ENCODE measurements around the gene E2F8.

E2F8 gene

DNA sequence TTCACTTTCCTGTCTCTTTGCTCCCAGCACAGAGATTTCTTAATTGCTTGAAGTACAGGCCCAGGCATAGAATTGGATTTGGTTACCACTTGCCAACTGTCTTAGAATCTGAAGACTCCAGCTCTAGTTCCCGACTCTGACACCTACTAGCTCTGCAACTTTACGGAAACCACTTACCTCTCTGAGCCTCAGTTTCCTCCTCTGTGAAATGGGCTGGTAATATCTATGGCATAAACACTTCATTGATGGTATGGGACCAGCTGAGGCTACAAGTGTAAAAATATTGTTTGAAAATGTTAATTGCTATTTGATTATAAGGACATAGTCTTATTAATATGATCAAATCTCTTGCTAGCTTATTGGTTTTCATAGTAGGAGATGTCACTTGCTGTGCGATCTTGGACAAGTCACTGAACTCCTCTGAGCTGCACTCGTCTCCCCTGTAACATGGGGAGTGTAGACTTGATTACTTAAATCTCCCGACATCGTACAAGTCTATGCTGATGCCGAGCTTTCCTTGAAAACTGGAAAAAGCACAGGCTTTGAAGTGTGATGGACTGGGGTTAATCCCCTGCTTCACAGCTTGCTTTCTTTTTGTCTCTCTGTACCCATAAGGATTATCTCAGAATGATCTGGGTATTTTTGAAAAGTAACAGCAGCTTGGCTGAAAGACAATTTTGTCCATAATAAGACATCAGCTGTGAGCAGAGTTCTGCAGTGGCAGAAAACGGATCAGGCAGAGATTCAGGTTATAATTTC is 11.8 kb upstream of the E2F8 start:
- in situ Hi-C loops (cut with MboI; ENCODE audit: low pct_unique_long_range_greater_than_20kb, low sequenced_read_pairs, unreplicated experiment) = no loop called here
- DNase-seq (ENCODE audit: low spot score) = no peak
- TF ChIP-seq, protein P1, sequence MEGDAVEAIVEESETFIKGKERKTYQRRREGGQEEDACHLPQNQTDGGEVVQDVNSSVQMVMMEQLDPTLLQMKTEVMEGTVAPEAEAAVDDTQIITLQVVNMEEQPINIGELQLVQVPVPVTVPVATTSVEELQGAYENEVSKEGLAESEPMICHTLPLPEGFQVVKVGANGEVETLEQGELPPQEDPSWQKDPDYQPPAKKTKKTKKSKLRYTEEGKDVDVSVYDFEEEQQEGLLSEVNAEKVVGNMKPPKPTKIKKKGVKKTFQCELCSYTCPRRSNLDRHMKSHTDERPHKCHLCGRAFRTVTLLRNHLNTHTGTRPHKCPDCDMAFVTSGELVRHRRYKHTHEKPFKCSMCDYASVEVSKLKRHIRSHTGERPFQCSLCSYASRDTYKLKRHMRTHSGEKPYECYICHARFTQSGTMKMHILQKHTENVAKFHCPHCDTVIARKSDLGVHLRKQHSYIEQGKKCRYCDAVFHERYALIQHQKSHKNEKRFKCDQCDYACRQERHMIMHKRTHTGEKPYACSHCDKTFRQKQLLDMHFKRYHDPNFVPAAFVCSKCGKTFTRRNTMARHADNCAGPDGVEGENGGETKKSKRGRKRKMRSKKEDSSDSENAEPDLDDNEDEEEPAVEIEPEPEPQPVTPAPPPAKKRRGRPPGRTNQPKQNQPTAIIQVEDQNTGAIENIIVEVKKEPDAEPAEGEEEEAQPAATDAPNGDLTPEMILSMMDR (IDR thresholded peaks at IDR 0.05; ENCODE audit: extremely low read depth, insufficient read depth, missing control alignments) = no peak

DNA sequence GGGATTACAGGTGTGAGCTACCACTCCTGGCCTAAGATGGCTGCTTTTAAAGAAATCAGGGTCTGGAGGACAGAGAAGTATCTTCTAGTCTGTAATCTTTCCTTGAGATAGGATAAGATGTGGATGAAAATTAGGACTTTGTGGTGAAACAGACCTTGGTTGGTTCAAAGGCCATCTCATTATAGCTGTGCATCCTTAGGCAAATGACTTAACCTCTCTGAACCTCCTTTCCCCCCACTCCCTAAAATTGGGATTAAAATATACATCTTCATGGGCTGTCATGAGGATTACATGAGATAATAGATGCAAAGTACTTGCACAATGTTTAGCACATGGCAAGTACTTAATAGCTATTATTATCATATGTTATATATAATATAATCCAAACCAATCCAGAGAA is 10.8 kb upstream of the E2F8 start:
- DNase-seq (ENCODE audit: low spot score) = no peak
- in situ Hi-C loops (cut with MboI; ENCODE audit: low pct_unique_long_range_greater_than_20kb, low sequenced_read_pairs, unreplicated experiment) = no loop called here
- TF ChIP-seq, protein P1 (IDR thresholded peaks at IDR 0.05; ENCODE audit: extremely low read depth, insufficient read depth, missing control alignments) = no peak

DNA sequence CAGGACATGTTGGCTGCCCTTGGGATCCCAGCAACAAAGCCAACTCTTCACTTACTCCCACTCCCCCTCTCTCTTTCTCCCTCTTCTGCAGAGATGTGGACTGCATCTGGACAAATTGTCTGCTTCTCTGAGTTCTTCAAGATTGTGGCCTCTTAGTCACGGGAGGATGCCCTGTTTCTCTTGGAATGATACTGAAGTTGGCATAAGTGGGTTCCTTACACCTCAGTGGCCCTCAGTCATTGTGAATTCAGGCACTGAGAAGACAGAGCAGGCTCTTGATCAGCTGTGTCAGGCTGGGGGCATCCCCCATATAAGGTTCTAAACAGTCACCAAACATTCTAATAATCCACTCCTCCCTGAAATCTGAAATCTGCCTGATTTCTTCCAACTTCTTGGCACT is 6.1 kb upstream of the E2F8 start:
- TF ChIP-seq, protein P1 (IDR thresholded peaks at IDR 0.05; ENCODE audit: extremely low read depth, insufficient read depth, missing control alignments) = no peak
- DNase-seq (ENCODE audit: low spot score) = no peak
- in situ Hi-C loops (cut with MboI; ENCODE audit: low pct_unique_long_range_greater_than_20kb, low sequenced_read_pairs, unreplicated experiment) = no loop called here

- in situ Hi-C loops (cut with MboI; ENCODE audit: low pct_unique_long_range_greater_than_20kb, low sequenced_read_pairs, unreplicated experiment) = no loop called here
- TF ChIP-seq, protein P1 (IDR thresholded peaks at IDR 0.05; ENCODE audit: extremely low read depth, insufficient read depth, missing control alignments) = no peak
- DNase-seq (ENCODE audit: low spot score) = no peak
Observed at GRCh38 chr11:19245351-19245750, 4.6 kb upstream of the E2F8 start.

GRCh38 chr11:19244621-19245020 is 3.9 kb upstream of the E2F8 start:
- DNase-seq (ENCODE audit: low spot score) = no peak
- TF ChIP-seq, protein P1 (IDR thresholded peaks at IDR 0.05; ENCODE audit: extremely low read depth, insufficient read depth, missing control alignments) = no peak
- in situ Hi-C loops (cut with MboI; ENCODE audit: low pct_unique_long_range_greater_than_20kb, low sequenced_read_pairs, unreplicated experiment) = no loop called here

DNA sequence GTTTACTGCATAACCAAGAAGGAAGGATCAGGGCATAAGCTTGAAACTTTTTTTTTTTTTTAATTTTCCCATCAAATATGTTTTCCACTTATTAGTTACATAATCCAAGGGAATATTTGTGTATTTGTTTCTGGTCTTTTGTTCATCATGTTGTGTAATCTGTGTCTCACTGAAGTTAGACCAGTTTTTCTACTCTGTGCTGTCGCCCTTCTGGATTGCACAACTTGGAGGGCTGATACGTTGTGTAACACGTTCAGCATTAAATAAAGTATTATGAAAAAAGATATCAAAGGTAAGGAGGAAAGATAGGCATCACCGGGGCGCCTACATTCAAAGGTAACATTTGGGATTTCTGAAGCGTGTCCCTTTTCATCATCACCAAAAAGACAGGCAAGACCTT is 3.3 kb upstream of the E2F8 start:
- in situ Hi-C loops (cut with MboI; ENCODE audit: low pct_unique_long_range_greater_than_20kb, low sequenced_read_pairs, unreplicated experiment) = no loop called here
- DNase-seq (ENCODE audit: low spot score) = no peak
- TF ChIP-seq, protein P1 (IDR thresholded peaks at IDR 0.05; ENCODE audit: extremely low read depth, insufficient read depth, missing control alignments) = no peak

Data from GM13977 (cell line).